HG02798 (cell line): ENCODE results near the gene GTPBP2.

Experiments
- ATAC-seq: cut with Tn5 transposase; IDR thresholded peaks from one replicate; pipeline ENCODE4 v1.9.1; 2021; ENCODE audit warnings: mild to moderate bottlenecking; ENCODE audit not compliant: unreplicated experiment, poor library complexity

GTPBP2 gene

GRCh38 chr6:43629104-43629504 is at the start of gene GTPBP2:
GTPBP2 (minus strand) TSS chr6:43629264; CDS start chr6:43629162, 102 bp downstream.
- ATAC-seq = peak; percentile 89

GRCh38 chr6:43678341-43678740 is 49.3 kb upstream of the GTPBP2 start:
- no peak for ATAC-seq

- no peak for ATAC-seq
These were observed 48.7 kb upstream of the GTPBP2 start for GRCh38 chr6:43677759-43678158.

GRCh38 chr6:43676962-43677606 is 48.0 kb upstream of the GTPBP2 start:
- no peak for ATAC-seq

GRCh38 chr6:43674921-43675320 is 45.9 kb upstream of the GTPBP2 start:
- no peak for ATAC-seq

GRCh38 chr6:43674291-43674690 is 45.2 kb upstream of the GTPBP2 start:
- no peak for ATAC-seq

GRCh38 chr6:43673444-43674084 is 44.5 kb upstream of the GTPBP2 start:
- ATAC-seq = no peak

- no peak for ATAC-seq
These were observed 43.0 kb upstream of the GTPBP2 start for GRCh38 chr6:43671801-43672690.

- ATAC-seq = no peak
These were observed 42.1 kb upstream of the GTPBP2 start for GRCh38 chr6:43671011-43671800.

GRCh38 chr6:43670623-43670986 is 41.5 kb upstream of the GTPBP2 start:
- ATAC-seq = no peak

GRCh38 chr6:43669922-43670622 is 41.0 kb upstream of the GTPBP2 start:
- no peak for ATAC-seq

- ATAC-seq = no peak
These were observed 40.2 kb upstream of the GTPBP2 start for GRCh38 chr6:43669050-43669921.

GRCh38 chr6:43668151-43669028 is 39.3 kb upstream of the GTPBP2 start:
- peak; percentile 49 for ATAC-seq

- peak; percentile 54 for ATAC-seq
These were observed 38.4 kb upstream of the GTPBP2 start for GRCh38 chr6:43667245-43668150.

- no peak for ATAC-seq
These were observed 37.3 kb upstream of the GTPBP2 start for GRCh38 chr6:43666196-43666920.

GRCh38 chr6:43665376-43665775 is 36.3 kb upstream of the GTPBP2 start:
- ATAC-seq = no peak
